ENCODE data around the gene SORCS1.

Gene SORCS1

GRCh38 chr10:106716381-106716780 is 448.1 kb downstream of the SORCS1 start:
- DNase-seq, result no peak

DNA sequence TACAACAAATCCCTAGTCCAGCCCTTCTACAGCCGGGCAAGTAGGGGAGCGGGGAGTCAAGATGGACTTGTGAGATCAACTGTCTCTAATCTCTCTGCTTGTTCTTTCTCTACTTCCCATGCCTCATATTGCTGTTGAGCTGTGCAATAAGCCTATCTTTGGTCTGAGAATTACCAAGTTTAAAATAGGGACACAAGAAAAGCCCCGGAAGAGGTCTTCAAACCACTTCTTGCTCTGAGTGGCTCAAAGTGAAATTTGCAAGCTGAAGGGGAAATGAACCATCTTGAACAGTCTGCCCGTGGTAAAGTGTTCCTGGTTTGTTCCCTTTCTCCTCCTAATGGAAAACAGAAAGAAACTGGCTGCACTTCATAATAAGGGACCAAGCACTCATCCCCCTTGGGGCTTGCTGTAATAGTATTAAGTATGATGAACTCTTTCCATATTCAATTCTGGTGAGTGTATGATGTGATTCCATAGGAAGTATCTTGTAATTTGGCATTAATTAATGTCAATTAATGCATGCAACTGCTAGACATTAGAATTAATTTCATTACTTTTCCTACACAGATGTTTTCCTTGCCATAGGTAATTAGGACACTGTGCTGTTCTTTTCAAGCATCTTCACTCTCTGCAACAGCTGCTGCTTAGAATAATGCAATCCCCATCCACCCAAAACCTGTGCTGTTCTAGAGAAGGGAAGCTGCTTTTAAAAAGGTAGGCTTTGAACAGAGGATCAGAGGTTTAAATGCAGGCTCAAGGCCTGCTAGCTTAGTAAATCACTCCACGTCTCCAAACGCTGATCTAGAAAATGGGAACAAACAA is 449.6 kb downstream of the SORCS1 start:
- no peak for DNase-seq

DNA sequence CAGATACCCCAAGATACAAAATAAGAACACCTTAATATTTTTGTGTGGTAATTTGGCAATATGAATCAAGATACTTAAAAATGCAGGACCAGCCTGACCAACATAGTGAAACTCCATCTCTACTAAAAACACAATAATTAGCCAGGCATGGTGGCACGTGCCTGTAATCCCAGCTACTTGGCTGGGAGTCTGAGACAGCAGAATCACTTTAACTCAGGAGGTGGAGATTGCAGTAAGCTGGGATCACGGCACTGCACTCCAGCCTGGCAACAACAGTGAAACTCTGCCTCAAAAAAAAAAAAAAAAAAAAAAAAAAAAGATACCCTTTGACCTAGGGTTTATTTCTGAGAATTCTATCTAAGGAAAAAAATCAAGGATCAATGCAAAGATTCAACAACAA is 450.7 kb downstream of the SORCS1 start:
- DNase-seq, result no peak

GRCh38 chr10:106712988-106713387 is 451.5 kb downstream of the SORCS1 start:
- no peak for DNase-seq

DNA sequence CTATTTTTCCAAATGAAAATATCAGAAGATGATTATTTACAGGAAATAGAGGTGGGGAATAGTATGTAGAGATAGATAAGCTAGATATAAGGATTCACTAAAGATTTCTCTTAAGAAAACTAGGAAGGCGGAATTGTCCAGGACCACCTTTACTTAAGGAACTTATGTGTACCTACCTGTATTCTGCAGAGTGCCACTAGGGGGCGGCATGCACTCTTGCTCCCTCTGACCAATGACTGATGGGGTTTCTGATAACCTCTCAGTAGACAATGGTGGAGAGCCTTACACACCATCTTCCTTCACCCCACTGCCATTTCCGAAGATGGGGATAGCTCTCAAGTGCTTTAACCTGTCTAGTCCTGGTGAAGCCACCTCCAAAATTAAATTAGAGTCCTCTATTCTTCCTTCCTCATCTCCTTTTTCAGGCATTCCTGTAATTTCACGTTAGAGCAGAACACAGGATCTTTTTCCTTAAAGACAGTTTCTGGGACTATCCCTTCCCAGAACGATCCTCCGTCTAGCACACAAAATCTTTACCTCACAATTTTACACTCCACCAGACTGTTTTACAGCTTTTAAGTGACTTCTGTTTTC is 453.1 kb downstream of the SORCS1 start:
- DNase-seq, result peak; percentile 5

DNA sequence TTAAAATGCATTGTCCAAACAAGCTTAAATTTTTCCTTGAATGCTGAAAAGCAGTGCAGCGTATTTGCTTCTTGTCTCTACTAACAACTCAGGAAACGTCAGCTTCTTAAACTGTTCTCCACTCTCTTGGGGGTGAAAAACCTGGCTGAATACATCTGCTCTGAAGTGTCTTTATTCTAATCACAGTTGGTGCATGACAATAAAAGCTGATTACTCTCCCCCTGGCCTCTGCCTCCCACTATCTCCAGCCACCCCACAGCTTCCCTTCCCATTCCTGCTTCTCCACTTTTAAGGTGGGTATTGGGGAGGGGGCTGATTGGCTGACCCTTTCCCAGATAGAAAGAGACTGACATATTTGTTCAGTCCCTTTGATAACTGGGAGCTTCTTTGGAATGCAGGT is 456.0 kb downstream of the SORCS1 start:
- DNase-seq, result no peak

DNA sequence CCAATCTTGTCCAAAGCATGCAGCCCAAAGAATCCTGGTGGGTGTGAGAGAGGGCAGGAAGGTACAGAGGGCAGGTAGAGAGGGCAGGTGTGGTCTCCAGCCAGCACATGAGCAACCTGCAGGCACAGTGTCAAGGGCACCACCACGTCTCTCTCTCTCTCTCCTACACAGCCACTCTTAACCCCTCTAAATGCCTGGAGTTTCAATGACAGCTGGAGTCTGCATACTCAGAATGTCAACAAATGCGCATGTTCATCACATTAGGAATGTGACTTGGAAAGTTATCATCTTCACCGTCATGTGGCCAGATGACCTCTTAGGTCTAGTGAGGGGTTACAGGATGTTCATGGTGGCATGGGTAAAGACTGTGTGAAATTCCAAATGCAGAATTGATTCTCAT is 456.8 kb downstream of the SORCS1 start:
- DNase-seq, result no peak

DNA sequence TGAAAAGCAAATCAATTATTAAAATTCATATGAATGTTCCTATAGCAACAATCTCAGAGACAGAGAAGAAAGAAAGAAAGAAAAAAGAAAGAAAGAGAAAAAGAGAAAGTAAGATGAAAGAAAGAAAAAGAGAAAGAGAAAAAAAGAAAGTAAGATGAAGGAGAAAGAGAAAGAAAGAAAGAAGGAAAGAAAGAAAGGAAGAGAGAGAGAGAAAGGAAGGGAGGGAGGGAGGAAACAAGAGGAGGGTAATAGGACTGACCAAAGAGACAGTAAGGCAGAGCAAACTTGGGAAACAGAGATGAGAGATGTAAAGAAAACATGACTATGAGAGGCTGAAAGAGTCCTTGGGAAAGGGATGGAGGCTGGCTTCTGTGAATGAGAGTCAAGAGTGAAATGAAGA is 458.4 kb downstream of the SORCS1 start:
- no peak for DNase-seq

DNA sequence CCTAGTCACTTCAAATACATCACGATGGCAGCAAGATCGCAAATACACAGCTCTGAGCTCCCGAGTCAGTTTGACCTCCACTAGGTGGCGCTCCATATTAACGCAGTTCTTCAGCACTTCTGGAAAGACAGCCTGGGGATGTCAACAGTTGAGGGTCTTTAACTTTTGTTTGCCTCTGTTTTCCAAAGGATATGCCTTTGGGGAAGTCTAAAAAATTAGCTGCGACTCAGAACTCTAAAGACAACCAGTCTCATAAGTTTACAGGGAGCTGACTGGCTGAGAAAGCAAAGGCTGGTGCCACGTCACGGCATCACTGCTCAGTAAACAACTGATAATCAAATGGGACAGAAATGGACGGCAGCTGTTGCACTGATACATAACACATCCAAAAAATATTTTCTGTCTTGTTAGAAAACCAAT is 458.8 kb downstream of the SORCS1 start:
- peak; percentile 48 for DNase-seq

DNA sequence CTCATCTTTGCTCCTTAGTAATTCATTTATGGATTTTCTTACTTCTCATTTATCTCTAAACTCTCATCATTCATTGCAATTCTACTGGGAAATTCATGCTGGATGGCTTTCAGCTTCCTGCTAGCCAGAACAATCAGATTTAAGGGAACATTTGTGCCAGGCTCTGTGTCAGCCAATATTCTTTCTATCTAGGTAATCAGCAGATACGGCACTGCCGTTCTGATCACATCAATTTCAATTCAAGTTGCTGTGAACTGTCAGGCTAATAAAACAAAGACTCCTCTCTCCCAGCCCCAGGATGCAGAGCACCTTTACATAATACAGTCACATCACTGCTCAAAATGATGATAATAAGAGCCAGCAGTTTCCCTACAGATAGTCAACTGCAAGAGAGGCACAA is 468.3 kb downstream of the SORCS1 start:
- no peak for DNase-seq

- no peak for DNase-seq
Observed at GRCh38 chr10:106694696-106695095, 469.8 kb downstream of the SORCS1 start.

- no peak for DNase-seq
Observed at GRCh38 chr10:106682175-106682574, 482.3 kb downstream of the SORCS1 start.

DNA sequence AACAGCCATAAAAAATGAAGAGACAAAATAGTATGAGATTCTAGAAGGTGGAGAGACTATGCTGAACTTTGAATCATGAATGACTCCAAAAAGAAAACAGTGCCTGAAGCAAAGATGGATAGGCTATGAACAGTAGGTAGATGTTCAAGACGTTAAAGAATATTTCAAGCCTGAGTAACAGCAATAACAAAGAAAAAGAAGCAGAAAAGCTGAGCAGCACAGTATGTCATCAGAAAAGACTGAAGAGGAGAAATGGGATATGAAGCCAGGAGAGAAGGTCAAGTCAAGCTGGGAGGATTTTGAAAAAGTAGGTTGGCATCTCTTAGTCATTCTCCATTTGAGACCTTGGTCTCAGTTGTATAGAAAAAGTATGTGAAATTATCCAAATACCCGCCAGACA is 484.4 kb downstream of the SORCS1 start:
- no peak for DNase-seq

- no peak for DNase-seq
Observed at GRCh38 chr10:106679314-106679713, 485.2 kb downstream of the SORCS1 start.

DNA sequence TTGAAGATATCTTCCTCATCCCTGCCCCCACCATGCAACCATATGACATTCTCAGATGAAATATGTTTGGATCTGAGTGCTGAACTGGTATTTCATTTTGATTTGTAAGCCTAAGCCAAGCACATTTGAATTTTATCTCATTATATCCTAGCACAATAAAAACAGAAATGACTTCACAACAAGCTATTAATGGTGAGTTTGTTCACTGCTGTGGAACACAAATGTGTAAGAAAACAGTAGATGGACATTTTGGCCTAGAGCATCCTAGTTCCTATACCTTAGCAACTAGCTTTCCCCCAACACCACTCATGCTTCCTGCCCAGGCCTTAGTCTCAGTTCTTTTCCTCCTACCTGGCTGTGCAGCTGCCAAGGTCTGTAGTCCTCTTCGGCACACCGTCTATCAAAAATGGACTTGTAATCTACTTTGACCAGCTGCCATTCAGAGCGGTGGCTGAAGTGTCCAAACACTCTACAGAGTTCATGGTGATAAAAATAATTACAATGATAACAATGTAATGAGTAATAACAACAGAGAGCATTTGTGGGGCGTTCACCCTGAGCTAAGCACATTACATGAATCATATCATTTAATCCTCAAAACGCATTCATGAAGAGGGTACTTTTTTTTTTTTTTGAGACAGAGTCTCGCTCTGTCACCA is 491.9 kb downstream of the SORCS1 start:
- DNase-seq, result no peak

DNA sequence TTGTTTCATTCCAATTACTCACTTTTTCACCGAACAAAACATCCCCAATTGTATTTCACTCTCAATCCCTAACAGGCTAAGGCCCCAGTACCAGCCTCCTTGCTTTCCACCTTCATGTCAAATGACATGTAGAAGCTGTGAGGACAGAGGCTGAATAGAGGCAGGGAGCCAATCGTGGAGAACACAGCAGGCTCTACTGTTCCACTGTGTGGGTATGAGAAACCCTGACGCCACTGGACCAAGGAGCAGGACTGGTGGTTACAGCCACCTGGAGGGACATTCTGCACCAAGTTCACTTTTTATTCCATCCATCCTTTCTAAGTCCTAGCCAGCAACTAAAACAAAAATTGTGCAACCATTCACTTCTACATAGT is 502.8 kb downstream of the SORCS1 start:
- DNase-seq, result no peak

DNA sequence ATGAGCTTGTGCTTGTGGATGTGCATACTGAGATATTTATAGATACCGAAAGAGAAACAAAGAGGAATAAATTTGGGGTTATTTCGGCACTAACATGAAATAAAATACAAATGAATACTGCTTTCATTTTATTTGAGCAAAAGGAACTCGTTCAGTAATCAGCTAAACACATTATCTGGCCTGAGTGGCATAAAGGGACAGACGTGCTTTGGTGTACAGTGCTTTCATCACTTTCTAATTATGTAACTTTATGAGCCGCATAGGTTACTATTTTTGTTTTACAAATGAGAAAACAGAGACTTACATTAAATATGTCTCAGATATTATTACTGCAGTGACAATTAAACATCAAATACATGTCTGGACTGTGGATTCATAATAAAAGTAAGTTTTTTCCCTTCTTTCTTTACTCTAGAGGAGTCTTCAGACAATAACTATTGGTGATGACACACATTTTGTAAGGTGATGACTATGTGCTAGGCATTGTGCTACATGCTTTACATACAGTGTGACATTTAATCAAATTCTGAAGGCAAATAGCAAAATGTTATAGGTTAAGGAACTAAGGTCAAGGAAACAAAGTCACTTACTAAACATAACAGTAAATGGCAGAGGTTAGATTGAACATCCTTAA is 503.3 kb downstream of the SORCS1 start:
- DNase-seq, result no peak

GRCh38 chr10:106660550-106660949 is 504.0 kb downstream of the SORCS1 start:
- no peak for DNase-seq

DNA sequence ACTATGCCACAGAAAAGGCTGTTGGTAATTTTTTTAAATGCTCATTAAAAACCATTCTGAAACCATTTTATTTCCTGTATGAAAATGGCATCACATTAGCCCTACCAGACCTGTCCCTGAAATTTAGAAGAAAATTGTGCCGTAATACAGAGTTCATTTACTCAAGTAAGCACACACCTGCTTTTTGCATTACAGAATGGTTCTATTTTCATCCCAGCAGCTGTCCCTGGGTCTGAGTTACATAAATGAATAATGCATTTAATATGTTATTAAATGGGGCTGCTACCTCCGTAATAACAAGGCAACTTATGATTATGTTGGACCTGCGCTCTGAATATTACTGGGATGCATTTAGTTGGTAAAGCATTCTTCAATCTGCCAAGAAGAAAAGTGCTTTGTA is 508.9 kb downstream of the SORCS1 start:
- DNase-seq, result no peak

DNA sequence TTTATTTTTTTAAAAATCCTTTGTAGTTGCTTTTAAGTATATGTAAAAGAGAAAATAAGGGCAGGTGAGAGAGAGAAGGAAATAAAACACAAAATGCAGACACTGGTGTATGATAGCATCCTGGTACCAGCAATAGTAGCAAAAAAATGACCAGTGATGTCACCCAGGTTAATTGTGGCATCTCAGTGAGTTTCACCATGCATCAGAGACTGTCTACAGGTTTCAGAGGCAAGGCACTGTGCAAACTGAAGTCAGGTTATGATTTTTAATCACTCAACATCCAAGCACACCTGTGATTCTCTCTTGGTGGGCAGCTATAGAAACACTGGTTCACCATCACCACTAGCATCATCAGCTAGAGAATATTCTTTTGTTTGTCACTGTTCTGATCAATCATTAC is 509.3 kb downstream of the SORCS1 start:
- DNase-seq, result no peak

DNA sequence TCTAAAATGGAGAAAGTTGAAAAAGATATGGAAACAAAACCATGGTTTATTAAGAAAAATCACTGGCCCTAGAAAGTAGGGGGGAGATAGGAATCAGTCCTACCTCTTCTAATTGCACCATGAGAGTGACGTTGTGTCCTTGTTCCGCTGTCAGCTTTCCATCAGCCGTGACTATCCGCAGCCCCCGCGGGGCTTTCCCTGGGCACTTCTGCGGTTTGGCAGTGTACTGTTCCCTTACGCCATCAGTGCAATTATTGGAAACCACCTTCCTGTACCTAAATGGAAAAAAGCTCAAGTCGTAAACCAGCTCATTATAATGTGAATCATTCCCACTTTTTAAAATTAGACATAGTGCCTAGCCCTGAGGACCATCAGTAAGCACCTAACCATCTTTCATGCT is 512.2 kb downstream of the SORCS1 start:
- DNase-seq, result no peak

DNA sequence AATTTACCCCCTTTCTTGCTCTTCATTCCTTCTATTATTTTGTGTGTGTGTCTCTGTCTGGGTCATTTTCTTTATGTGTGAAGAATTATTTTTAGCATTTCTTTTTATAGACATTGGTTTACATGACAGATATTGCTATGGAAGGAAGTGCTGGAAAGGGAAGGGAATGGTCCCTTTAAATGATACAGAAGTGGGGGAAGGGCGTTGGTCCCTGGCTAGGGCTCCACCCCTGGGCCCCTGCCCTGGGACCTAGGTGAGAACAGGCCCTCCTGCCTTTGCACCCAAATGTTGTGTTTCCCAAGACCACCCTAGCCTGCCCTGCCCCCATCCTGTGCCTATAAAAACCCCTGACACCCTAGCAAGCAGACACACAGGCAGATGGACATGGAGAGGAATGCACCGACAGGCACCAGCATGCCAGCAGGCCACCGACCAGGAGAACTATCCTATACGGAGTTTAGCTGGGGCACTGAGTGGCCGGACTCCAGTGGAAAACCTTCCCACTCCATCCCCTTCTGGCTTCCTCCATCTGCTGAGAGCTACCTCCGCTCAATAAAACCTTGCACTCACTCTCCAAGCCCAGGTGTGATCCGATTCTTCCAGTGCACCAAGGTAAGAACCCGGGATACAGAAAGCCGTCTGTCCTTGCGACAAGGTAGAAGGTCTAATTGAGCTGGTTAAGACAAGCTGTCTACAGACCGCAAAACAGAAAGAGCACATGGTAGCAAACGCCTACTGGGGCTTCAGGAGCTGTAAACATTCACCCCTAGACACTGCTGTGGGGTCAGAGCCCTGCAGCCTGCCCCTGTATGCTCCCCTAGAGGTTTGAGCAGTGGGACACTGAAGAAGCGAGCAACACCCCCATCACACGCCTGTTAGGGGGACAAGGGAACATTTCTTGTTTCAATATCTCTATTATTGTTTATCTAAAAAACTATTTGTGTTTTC is 515.7 kb downstream of the SORCS1 start:
- DNase-seq, result no peak

- DNase-seq, result no peak
Observed at GRCh38 chr10:106643473-106643872, 521.0 kb downstream of the SORCS1 start.
